Measurements from ENCODE around the gene C1QL1.

DNA sequence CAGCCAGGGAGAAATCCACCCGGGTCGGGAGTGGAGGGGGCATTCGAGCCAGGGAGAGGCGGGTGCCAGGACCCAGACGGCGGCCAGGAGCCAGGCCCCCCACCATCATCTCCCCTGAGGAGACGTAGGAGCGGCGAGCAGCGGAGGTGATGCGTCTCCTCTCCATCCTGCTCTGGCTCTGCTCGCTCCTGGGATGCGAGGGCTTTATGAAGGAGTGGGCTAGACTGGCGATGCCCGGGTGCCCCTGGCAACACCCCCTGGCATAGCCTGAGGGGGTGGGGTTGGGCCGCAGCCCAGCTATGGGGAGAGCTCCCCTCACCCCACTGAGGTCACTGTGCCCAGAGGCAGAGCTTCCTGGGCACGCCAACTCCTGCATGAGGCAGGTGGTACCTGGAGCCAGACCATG lies 52.8 kb downstream of the C1QL1 start, which contains the start of gene GFAP:
- no peak for TF ChIP-seq CTCF (IDR thresholded peaks at IDR 0.05; ENCODE audit: low read depth, low read length)
- TF ChIP-seq POLR2A (IDR thresholded peaks at IDR 0.05; ENCODE audit: extremely low read depth, insufficient read length): no peak
